OCI-M1 (cell line): ENCODE results near the gene DPP9.
A peak's percentile ranks its signal among the peaks of the same experiment; 100 is the strongest.
"Not testable (repeated sequence)": the region's sequence is repeated elsewhere in the genome, so short reads cannot be mapped to it uniquely, and the experiment has no call there.

ENCODE experiments used
- DNase-seq: peaks from one replicate; lab custom pipeline; 2025; lab: John Stamatoyannopoulos, UW

Gene DPP9

GRCh38 chr19:4723595-4724514 lies at the start of gene DPP9:
DPP9 (minus strand) TSS chr19:4723842; CDS start chr19:4719906, 3,936 bp downstream.
- peak; percentile 100 for DNase-seq

- DNase-seq: no peak
These were observed 49.5 kb upstream of the DPP9 start for GRCh38 chr19:4773047-4773640.

GRCh38 chr19:4772566-4772965 lies 48.9 kb upstream of the DPP9 start:
- no peak for DNase-seq

GRCh38 chr19:4768934-4769777 lies 45.5 kb upstream of the DPP9 start:
- DNase-seq: peak; percentile 98

- no peak for DNase-seq
These were observed 40.7 kb upstream of the DPP9 start for GRCh38 chr19:4764393-4764660.

- DNase-seq: peak; percentile 35
These were observed 39.4 kb upstream of the DPP9 start for GRCh38 chr19:4763021-4763420.

- no peak for DNase-seq
These were observed 36.6 kb upstream of the DPP9 start for GRCh38 chr19:4760285-4760650.

GRCh38 chr19:4759388-4760284 lies 36.0 kb upstream of the DPP9 start:
- DNase-seq: peak; percentile 99

- no peak for DNase-seq
These were observed 35.0 kb upstream of the DPP9 start for GRCh38 chr19:4758659-4759058.

GRCh38 chr19:4758082-4758481 lies 34.4 kb upstream of the DPP9 start:
- no peak for DNase-seq

GRCh38 chr19:4755459-4755858 lies 31.8 kb upstream of the DPP9 start:
- no peak for DNase-seq

- peak; percentile 71 for DNase-seq
These were observed 30.6 kb upstream of the DPP9 start for GRCh38 chr19:4754248-4754647.

GRCh38 chr19:4749870-4750590 lies 26.4 kb upstream of the DPP9 start:
- DNase-seq: no peak

- no peak for DNase-seq
These were observed 24.9 kb upstream of the DPP9 start for GRCh38 chr19:4748589-4748988.

GRCh38 chr19:4748185-4748584 lies 24.5 kb upstream of the DPP9 start:
- DNase-seq: no peak

- no peak for DNase-seq
These were observed 22.3 kb upstream of the DPP9 start for GRCh38 chr19:4745986-4746385.

- DNase-seq: not testable (repeated sequence)
These were observed 21.5 kb upstream of the DPP9 start for GRCh38 chr19:4745175-4745574.

- peak; percentile 63 for DNase-seq
These were observed 21.0 kb upstream of the DPP9 start for GRCh38 chr19:4744451-4745174.

GRCh38 chr19:4742723-4743646 lies 19.3 kb upstream of the DPP9 start:
- DNase-seq: no peak
